Osteocyte (in vitro differentiated cells): ENCODE measurements around the gene SLITRK2. TPM values are rescaled to one million over a fixed set of nuclear protein-coding genes. Genes with fewer than 3 reads are reported as not detected.

Source experiments
- DNase-seq: peaks from one replicate; pipeline ENCODE4 v3.0.0; 2021; ENCODE audit warnings: mixed read lengths; ENCODE audit not compliant: unreplicated experiment; ENCODE audit errors: extremely low spot score
- H3K27ac Mint-ChIP-seq: one replicate; pipeline ENCODE4 v1.8.0; 2021; ENCODE audit warnings: mild to moderate bottlenecking, mixed read lengths; ENCODE audit not compliant: unreplicated experiment
- H3K27me3 Mint-ChIP-seq: one replicate; pipeline ENCODE4 v1.8.0; 2021; ENCODE audit warnings: mixed read lengths; ENCODE audit not compliant: unreplicated experiment
- H3K36me3 Mint-ChIP-seq: one replicate; pipeline ENCODE4 v1.8.0; 2021; ENCODE audit warnings: mixed read lengths; ENCODE audit not compliant: unreplicated experiment
- H3K4me1 Mint-ChIP-seq: one replicate; pipeline ENCODE4 v1.8.0; 2021; ENCODE audit warnings: mixed read lengths; ENCODE audit not compliant: unreplicated experiment
- H3K4me3 Mint-ChIP-seq: one replicate; pipeline ENCODE4 v1.8.0; 2021; ENCODE audit warnings: mild to moderate bottlenecking, moderate library complexity, mixed read lengths; ENCODE audit not compliant: unreplicated experiment
- H3K9me3 Mint-ChIP-seq: one replicate; pipeline ENCODE4 v1.8.0; 2021; ENCODE audit warnings: mixed read lengths; ENCODE audit not compliant: unreplicated experiment
- total RNA-seq: library from RNA; stranded (reverse); gene quantifications from 2 replicates; pipeline ENCODE4 v1.2.1, GENCODE V29; 2021
- TF ChIP-seq, protein P1 (sequence below): fragments of 200-600 bp; sonication (generic); IDR thresholded peaks from 2 replicates; pipeline ENCODE4 v1.5.0; 2021; ENCODE audit warnings: antibody characterized with exemption, mild to moderate bottlenecking, moderate library complexity

The SLITRK2 gene
- total RNA-seq, 1 donor from 2014 or later: not detected

DNA sequence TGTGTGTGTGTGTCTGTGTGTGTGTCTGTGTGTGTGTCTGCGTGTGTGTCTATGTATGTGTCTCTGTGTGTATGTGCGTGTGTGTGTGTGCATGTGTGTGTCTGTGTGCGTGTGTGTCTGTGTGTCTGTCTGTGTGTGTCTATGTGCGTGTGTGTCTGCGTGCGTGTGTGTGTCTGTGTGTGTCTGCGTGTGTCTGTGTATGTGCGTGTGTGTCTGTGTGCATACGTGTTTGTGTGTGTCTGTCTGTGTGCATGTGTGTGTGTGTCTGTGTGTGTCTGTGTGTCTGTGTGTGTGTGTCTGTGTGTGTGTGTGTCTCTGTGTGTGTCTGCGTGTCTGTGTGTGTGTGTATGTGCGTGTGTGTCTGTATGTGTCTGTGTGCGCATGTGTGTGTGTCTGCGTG is 35.6 kb downstream of the SLITRK2 start:
- H3K9me3 Mint-ChIP-seq: peaks cover 48% of the 10 kb centered on the region
- no peak overlapping the region for H3K27ac Mint-ChIP-seq
- DNase-seq: no peak
- TF ChIP-seq, protein P1, sequence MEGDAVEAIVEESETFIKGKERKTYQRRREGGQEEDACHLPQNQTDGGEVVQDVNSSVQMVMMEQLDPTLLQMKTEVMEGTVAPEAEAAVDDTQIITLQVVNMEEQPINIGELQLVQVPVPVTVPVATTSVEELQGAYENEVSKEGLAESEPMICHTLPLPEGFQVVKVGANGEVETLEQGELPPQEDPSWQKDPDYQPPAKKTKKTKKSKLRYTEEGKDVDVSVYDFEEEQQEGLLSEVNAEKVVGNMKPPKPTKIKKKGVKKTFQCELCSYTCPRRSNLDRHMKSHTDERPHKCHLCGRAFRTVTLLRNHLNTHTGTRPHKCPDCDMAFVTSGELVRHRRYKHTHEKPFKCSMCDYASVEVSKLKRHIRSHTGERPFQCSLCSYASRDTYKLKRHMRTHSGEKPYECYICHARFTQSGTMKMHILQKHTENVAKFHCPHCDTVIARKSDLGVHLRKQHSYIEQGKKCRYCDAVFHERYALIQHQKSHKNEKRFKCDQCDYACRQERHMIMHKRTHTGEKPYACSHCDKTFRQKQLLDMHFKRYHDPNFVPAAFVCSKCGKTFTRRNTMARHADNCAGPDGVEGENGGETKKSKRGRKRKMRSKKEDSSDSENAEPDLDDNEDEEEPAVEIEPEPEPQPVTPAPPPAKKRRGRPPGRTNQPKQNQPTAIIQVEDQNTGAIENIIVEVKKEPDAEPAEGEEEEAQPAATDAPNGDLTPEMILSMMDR: no peak
- H3K36me3 Mint-ChIP-seq: no peaks in the 10 kb centered on the region
- H3K27me3 Mint-ChIP-seq: no peaks in the 10 kb centered on the region
- no peaks in the 10 kb centered on the region for H3K4me1 Mint-ChIP-seq
- no peak overlapping the region for H3K4me3 Mint-ChIP-seq

DNA sequence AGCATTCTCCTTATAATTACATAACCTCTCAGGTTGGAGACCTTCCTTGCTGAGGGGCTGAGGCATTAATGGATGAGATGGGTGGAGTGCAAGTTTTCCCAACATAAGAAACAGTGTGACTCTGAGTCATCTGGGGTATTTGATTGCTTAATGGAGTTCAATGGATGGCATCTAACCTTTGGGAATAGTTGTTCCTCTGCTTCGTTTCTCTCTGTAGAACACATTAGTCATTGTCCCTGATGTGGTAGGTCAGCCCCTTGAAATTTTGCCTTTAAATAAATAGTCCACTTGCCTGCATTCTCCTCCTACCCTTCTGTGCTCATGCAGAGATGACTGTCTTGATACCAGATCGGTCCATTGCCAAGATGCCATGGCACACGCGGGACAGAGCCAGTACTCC is 38.6 kb downstream of the SLITRK2 start:
- Mint-ChIP-seq H3K9me3 (peaks cover 54% of the 10 kb centered on the region), H3K4me3 (no peak overlapping the region)
- no peak for DNase-seq

DNA sequence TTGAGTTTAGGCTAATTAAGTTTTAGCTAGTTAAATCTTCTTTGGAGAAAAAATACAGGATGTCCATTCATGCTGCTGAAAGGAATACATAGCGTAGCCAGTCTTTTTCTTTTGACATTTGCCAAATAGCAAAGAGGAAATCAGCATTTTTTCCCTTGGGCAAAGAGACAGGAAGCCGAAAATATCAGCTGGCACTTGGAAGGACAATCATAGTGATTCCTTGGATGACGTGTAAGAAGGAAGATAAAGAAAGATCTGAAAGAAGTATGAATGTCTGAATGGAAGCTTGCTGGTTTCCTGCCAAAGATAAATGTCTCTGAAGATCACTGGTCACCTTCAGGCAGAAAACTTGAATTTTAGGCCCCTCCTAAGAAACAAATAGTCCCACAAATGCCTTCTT is 44.2 kb downstream of the SLITRK2 start:
- TF ChIP-seq, protein P1: no peak
- no peak for DNase-seq
- H3K4me1 Mint-ChIP-seq: no peaks in the 10 kb centered on the region
- no peak overlapping the region for H3K27ac Mint-ChIP-seq
- no peaks in the 10 kb centered on the region for H3K36me3 Mint-ChIP-seq
- peaks cover 47% of the 10 kb centered on the region for H3K9me3 Mint-ChIP-seq
- H3K4me3 Mint-ChIP-seq: no peak overlapping the region
- H3K27me3 Mint-ChIP-seq: no peaks in the 10 kb centered on the region

More for the DNA sequence above, 38.6 kb downstream of the SLITRK2 start:
- Mint-ChIP-seq H3K36me3 (no peaks in the 10 kb centered on the region), H3K27me3 (no peaks in the 10 kb centered on the region), H3K4me1 (no peaks in the 10 kb centered on the region), H3K27ac (no peak overlapping the region)
- TF ChIP-seq, protein P1: no peak

DNA sequence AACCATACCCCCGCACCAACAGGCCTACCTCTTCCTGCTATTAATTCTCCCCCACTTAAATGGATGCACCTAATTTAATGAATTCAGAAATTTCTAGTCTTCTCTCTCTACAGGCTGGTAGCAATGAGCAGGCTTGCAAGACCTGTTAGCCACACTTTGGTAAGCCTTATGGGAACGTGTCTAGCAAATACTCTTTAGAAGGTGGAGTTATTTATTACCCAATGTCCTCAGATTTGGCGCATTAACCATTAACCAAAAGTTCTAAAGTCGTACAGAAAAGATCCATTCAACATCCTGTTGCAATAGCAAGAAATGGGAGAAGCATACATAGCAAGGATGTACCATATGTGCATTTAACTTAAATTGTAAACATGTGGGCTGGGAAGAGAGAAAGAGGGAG is 47.5 kb downstream of the SLITRK2 start:
- Mint-ChIP-seq H3K36me3 (no peaks in the 10 kb centered on the region), H3K9me3 (peaks cover 42% of the 10 kb centered on the region), H3K27me3 (no peaks in the 10 kb centered on the region), H3K4me3 (no peak overlapping the region), H3K4me1 (no peaks in the 10 kb centered on the region), H3K27ac (no peak overlapping the region)
- no peak for DNase-seq
- TF ChIP-seq, protein P1: no peak
